BLaER1 treated with 17β-estradiol and CSF1 and Interleukin-3, amounts not matched to agents 10 nM and 100 nM (cell line): Measurements from ENCODE around the gene TERB1.
A peak's percentile ranks its signal among the peaks of the same experiment; 100 is the strongest.
"Not testable (repeated sequence)": the region's sequence is repeated elsewhere in the genome, so short reads cannot be mapped to it uniquely, and the experiment has no call there.

Experiments used
- H3K27ac ChIP-seq, 11 experiments: shearing (Covaris generic); formaldehyde crosslinking; 2 replicates each; pipeline ENCODE4 v1.8.1; 2022
- H3K27me3 ChIP-seq, 11 experiments: shearing (Covaris generic); formaldehyde crosslinking; 2 replicates each; pipeline ENCODE4 v1.8.1; 2022
- H3K36me3 ChIP-seq, 11 experiments: shearing (Covaris generic); formaldehyde crosslinking; 2 replicates each; pipeline ENCODE4 v1.8.1; 2022
- H3K4me1 ChIP-seq, 10 experiments: shearing (Covaris generic); formaldehyde crosslinking; 2 replicates each; pipeline ENCODE4 v1.8.1; 2022
- H3K4me2 ChIP-seq, 11 experiments: shearing (Covaris generic); formaldehyde crosslinking; 2 replicates each; pipeline ENCODE4 v1.8.1; 2022
- H3K4me3 ChIP-seq, 10 experiments: shearing (Covaris generic); formaldehyde crosslinking; 2 replicates each; pipeline ENCODE4 v1.8.1; 2022
- H3K9ac ChIP-seq, 11 experiments: shearing (Covaris generic); formaldehyde crosslinking; 2 replicates each; pipeline ENCODE4 v1.8.1; 2022
- H3K9me3 ChIP-seq, 11 experiments: shearing (Covaris generic); formaldehyde crosslinking; replicated peaks in 1 of 11; 2 replicates each; pipeline ENCODE4 v1.8.1; 2022
- H4K20me1 ChIP-seq, 11 experiments: shearing (Covaris generic); formaldehyde crosslinking; 2 replicates each; pipeline ENCODE4 v1.8.1; 2022
- Cebpa-rat ChIP-seq, 11 experiments: shearing (Covaris generic); IDR thresholded peaks; 2 replicates each; pipeline ENCODE4 v1.8.1; 2022

TERB1 gene

DNA sequence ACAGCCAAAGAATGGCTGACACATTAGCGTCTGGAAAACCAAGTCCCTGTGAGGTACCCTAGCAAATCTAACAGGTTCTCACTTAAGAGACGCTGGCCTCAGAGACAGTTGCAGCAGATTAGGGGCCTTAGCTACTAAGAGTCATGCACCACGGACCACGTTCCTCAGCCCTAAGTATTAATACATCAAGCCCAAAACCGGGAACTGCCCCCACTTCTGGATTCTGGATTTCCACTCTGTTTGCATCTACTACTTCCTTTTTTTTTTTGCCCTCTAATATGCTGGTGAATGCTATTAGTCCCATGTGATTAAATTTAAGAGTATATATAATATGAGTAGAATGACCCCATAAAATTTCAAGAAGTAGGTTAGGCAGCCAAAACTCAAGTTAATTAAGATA, 775 bp upstream of the TERB1 start:
- no peaks in the 10 kb centered on the region for H3K9me3 ChIP-seq
- no peak overlapping the region for H3K9ac ChIP-seq
- no peaks in the 10 kb centered on the region for H3K27me3 ChIP-seq
- H3K36me3 ChIP-seq, result peaks cover 45 to 68% (median 65%) of the 10 kb centered on the region in 11 experiments
- H3K4me2 ChIP-seq, result no peak overlapping the region
- no peak overlapping the region for H3K4me3 ChIP-seq
- TF ChIP-seq Cebpa-rat (IDR thresholded peaks at IDR 0.05), result no peak
- no peak overlapping the region for H3K27ac ChIP-seq
- H4K20me1 ChIP-seq, result no peaks in the 10 kb centered on the region
- H3K4me1 ChIP-seq, result peaks cover 0 to 9% (median 0%) of the 10 kb centered on the region in 10 experiments; a peak in 3 of 20 replicates

DNA sequence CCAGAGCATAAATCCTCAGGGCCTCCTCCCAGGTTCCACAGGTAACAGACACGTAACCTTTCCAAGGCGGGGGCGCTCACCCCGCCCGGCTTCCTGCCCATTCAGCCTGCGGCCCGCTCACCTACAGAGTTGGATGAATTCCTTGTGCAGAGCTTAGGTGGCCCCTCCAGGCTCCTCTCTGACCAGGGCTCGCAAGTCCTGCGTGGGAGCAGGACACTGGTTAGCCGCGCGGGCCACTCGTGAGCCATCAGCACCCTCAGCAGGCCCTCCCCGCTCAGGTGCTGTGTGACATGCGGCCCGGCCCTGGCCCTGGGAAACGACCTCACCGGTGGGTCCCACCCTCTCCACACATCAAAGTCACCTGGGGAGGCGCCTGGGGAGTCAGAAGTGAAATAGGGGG, 528 bp downstream of the TERB1 start:
- no peak overlapping the region for H3K4me3 ChIP-seq
- H3K9ac ChIP-seq, result no peak overlapping the region
- H3K9me3 ChIP-seq, result no peaks in the 10 kb centered on the region
- no peaks in the 10 kb centered on the region for H4K20me1 ChIP-seq
- no peak overlapping the region for H3K27ac ChIP-seq
- H3K4me2 ChIP-seq, result no peak overlapping the region
- no peaks in the 10 kb centered on the region for H3K27me3 ChIP-seq
- TF ChIP-seq Cebpa-rat (IDR thresholded peaks at IDR 0.05), result no peak
- H3K4me1 ChIP-seq, result peaks cover 0 to 9% (median 0%) of the 10 kb centered on the region in 10 experiments; a peak in 3 of 20 replicates
- peaks cover 32 to 55% (median 53%) of the 10 kb centered on the region in 11 experiments for H3K36me3 ChIP-seq

DNA sequence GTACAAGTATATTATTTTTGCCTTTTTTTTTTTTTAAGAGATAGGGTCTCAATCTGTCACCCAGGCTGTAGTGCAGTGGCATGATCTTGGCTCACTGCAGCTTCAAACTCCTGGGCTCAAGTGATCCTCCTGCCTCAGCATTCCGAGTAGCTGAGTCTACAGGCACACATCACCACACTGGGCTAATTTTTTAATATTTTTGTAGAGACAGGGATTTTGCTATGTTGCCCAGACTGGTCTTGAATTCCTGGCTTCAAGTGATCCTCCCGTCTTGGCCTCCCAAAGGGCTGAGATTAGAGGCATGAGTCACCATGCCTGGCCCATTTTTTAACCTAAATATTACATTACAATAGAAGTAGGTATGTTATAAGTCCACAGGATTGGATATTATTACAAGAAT, 3.2 kb downstream of the TERB1 start:
- H3K36me3 ChIP-seq, result peaks cover 7 to 28% (median 26%) of the 10 kb centered on the region in 11 experiments
- no peaks in the 10 kb centered on the region for H4K20me1 ChIP-seq
- H3K4me1 ChIP-seq, result peaks cover 0 to 9% (median 0%) of the 10 kb centered on the region in 10 experiments; a peak in 3 of 20 replicates
- H3K27me3 ChIP-seq, result no peaks in the 10 kb centered on the region
- no peak overlapping the region for H3K9ac ChIP-seq
- H3K4me3 ChIP-seq, result no peak overlapping the region
- no peak overlapping the region for H3K4me2 ChIP-seq
- no peak overlapping the region for H3K27ac ChIP-seq
- no peaks in the 10 kb centered on the region for H3K9me3 ChIP-seq
- no peak for TF ChIP-seq Cebpa-rat (IDR thresholded peaks at IDR 0.05)

DNA sequence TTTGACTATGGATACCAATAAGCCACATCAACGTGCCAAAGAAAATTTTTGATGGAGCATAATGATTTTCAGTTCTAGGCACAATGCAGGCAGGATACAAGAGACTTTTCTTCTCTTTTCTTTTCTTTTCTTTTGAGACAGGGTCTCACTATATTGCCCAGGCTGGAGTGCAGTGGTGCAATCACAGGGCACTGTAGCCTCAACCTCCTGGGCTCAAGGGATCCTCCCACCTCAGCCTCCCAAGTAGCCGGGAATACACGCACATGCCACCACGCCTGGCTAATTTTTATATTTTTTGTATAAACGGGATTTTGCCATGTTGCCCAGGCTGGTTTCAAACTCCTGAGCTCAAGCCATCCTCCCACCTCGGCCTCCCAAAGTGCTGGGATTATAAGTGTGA, 7.4 kb downstream of the TERB1 start:
- not testable (repeated sequence) for H3K9ac ChIP-seq, H3K27ac ChIP-seq, H3K4me3 ChIP-seq, H3K9me3 ChIP-seq, H3K36me3 ChIP-seq, H4K20me1 ChIP-seq, H3K4me2 ChIP-seq, H3K27me3 ChIP-seq, H3K4me1 ChIP-seq

DNA sequence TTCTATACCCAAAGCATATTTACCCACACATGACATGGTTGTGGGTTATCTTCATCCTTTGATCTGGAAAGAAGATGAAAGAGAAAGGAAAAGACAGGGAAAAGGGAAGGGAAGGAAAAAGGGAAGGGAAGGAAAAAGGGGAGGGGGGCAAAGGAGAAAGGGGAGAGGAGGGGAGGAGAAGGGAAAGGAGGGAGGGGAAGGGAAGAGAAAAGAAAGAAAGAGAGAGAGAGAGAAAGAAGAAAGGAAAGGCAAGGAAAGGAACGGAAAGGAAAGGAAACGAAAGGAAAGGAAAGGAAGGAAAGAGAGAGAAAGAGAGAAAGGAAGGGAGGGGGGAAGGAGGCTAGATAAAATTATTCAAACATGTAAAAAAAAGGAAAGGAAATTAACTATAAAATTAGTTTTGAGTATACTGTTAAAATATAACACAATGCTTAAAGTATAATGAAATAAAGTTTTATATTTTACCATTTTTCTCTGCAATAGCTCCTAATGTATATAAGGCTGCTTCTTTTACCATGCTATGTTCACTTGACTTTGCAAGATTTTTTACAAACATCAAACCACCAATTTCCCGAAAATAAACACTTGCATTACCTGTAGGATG, 11.2 kb downstream of the TERB1 start:
- no peaks in the 10 kb centered on the region for H3K36me3 ChIP-seq
- no peak for TF ChIP-seq Cebpa-rat (IDR thresholded peaks at IDR 0.05)
- H3K9me3 ChIP-seq, result no peaks in the 10 kb centered on the region
- no peak overlapping the region for H3K4me3 ChIP-seq
- H3K4me2 ChIP-seq, result no peak overlapping the region
- no peaks in the 10 kb centered on the region for H4K20me1 ChIP-seq
- no peaks in the 10 kb centered on the region for H3K27me3 ChIP-seq
- no peak overlapping the region for H3K9ac ChIP-seq
- no peak overlapping the region for H3K27ac ChIP-seq
- peaks cover 0 to 6% (median 2%) of the 10 kb centered on the region in 10 experiments; a peak in 4 of 20 replicates for H3K4me1 ChIP-seq

DNA sequence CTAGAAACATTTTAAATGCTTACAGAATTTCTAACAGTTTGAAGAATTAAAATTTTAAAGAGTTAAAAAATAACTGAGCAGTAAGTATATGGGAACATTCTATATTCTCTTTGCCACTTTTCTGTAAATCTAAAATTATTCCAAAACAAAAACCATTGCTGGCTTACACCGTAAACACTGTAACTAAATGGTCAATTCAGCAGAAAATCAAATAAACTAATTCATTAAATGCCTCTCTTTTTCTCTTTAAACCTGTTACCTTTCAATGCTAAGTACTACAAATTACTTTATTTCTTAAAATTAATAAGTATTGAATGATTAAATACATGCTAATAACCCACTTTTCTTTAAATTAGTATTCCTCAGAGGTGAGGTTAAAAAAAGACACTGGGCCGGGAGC, 14.0 kb downstream of the TERB1 start:
- Histone ChIP-seq H3K27ac (no peak overlapping the region), H3K4me2 (no peak overlapping the region), H3K36me3 (no peaks in the 10 kb centered on the region), H3K9ac (no peak overlapping the region), H3K9me3 (no peaks in the 10 kb centered on the region), H4K20me1 (no peaks in the 10 kb centered on the region), H3K4me1 (peaks cover 0 to 6% (median 2%) of the 10 kb centered on the region in 10 experiments; a peak in 4 of 20 replicates), H3K4me3 (no peak overlapping the region), H3K27me3 (no peaks in the 10 kb centered on the region)
- TF ChIP-seq Cebpa-rat (IDR thresholded peaks at IDR 0.05), result no peak

DNA sequence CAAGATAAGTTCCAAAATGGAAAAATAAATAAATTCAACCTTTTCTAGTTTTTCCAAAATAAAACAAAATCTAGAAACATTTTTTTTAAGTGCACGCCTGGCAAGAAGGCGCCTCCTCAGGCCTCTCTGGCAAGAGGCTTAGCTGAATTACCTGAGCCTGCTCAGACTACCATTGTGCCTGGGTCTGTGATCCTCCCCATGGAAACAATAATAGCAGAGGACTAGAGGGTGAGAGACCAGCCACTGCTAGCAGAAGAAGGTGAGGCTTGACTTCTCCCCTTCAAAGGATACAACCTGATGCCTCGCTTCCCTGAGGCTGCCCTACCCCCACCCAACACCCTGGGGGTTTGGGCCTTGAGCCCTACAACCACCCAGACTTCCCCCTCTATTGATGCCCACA, 14.8 kb downstream of the TERB1 start:
- H3K36me3 ChIP-seq, result no peaks in the 10 kb centered on the region
- no peak overlapping the region for H3K4me3 ChIP-seq
- H3K9ac ChIP-seq, result no peak overlapping the region
- peak overlapping the region in 6 of 11 experiments; percentile 3 to 30 (median 12); a peak in 5 of 22 replicates for H3K4me2 ChIP-seq
- no peaks in the 10 kb centered on the region for H3K27me3 ChIP-seq
- H4K20me1 ChIP-seq, result no peaks in the 10 kb centered on the region
- H3K27ac ChIP-seq, result no peak overlapping the region
- no peak for TF ChIP-seq Cebpa-rat (IDR thresholded peaks at IDR 0.05)
- no peaks in the 10 kb centered on the region for H3K9me3 ChIP-seq
- peaks cover 0 to 6% (median 2%) of the 10 kb centered on the region in 10 experiments; a peak in 4 of 20 replicates for H3K4me1 ChIP-seq

DNA sequence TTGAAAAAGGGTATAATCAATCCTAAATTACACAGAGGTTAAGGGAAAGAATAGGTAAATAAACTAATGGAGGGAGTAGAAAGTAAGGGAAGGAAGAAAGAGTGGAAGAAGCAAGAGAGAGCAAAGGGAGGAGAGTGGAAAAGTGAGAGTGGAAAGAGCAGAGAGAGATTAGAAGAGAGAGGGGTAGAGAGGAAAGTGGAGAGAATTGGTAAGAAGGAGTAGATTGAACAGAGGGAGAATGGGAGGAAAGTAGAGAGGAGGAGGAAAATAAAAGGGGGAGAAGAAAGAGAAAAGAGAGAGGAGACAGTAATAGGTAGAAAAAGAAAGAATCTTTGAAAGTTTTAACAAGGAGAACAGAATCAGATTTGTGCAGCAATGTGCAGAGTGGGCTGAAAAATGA, 24.9 kb downstream of the TERB1 start:
- no peaks in the 10 kb centered on the region for H3K27me3 ChIP-seq
- H3K9me3 ChIP-seq, result no peaks in the 10 kb centered on the region
- H3K36me3 ChIP-seq, result no peaks in the 10 kb centered on the region
- H3K4me2 ChIP-seq, result no peak overlapping the region
- no peak overlapping the region for H3K4me3 ChIP-seq
- H3K27ac ChIP-seq, result no peak overlapping the region
- H3K9ac ChIP-seq, result no peak overlapping the region
- TF ChIP-seq Cebpa-rat (IDR thresholded peaks at IDR 0.05), result no peak
- H3K4me1 ChIP-seq, result no peaks in the 10 kb centered on the region
- H4K20me1 ChIP-seq, result no peaks in the 10 kb centered on the region

DNA sequence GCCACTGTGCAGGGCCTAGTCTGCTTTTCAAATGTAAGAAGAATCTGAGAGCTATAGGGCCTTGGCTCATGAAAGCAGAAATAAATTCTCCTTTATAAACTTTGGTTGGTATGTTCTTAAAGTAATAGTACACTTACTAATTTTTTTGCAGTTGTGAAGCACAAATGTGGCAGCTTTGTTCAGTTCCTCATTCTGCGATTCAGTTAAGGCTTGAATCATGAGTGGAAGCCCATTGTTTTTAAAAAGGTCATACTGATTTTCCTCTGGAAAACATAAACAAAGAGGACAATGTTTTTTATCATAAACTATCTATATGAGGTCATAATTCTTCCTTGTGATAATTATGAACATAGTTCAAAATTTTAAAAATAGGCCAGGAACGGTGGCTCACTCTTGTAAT, 26.4 kb downstream of the TERB1 start:
- no peak overlapping the region for H3K27ac ChIP-seq
- no peaks in the 10 kb centered on the region for H4K20me1 ChIP-seq
- no peak overlapping the region for H3K9ac ChIP-seq
- no peak for TF ChIP-seq Cebpa-rat (IDR thresholded peaks at IDR 0.05)
- no peak overlapping the region for H3K4me3 ChIP-seq
- H3K9me3 ChIP-seq, result no peaks in the 10 kb centered on the region
- H3K36me3 ChIP-seq, result no peaks in the 10 kb centered on the region
- H3K27me3 ChIP-seq, result no peaks in the 10 kb centered on the region
- peaks cover 0 to 8% (median 4%) of the 10 kb centered on the region in 10 experiments; a peak in 7 of 20 replicates for H3K4me1 ChIP-seq
- no peak overlapping the region for H3K4me2 ChIP-seq

DNA sequence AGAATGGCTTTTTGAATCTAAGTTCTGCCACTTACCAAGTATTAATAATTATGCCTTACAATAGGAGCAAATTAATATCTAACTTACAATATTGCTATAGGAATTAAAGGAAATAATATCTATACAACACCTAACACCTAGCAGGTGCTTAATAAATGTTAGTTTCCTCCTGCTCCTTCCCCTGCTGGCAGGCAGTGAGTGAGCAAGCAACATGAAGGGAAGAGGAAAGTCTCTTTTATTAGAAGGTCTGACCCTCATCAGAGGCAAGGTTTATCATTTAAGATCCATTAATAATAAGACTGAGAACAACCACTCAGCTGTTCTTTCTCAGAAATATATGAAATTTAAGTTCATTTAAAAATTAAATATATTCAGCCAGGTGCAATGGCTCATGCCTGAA, 43.3 kb downstream of the TERB1 start:
- Histone ChIP-seq H3K36me3 (no peaks in the 10 kb centered on the region), H3K4me3 (no peak overlapping the region), H3K27ac (no peak overlapping the region), H3K9me3 (no peaks in the 10 kb centered on the region), H3K4me2 (no peak overlapping the region), H3K9ac (no peak overlapping the region), H3K4me1 (no peaks in the 10 kb centered on the region), H3K27me3 (peaks cover 0 to 3% (median under 1%) of the 10 kb centered on the region in 11 experiments; a peak in 4 of 22 replicates), H4K20me1 (no peaks in the 10 kb centered on the region)
- no peak for TF ChIP-seq Cebpa-rat (IDR thresholded peaks at IDR 0.05)
